PC-3 (cell line): ENCODE results near the gene DSCAM.

Experiments used
- CTCF ChIP-seq: fragments of 300-600 bp; sonication (generic); conservative IDR thresholded peaks from 2 replicates; pipeline ENCODE4 v1.5.1; 2017; ENCODE audit warnings: antibody characterized with exemption, low read depth, mild to moderate bottlenecking, low read length
- EZH2 ChIP-seq: fragments of 300-600 bp; sonication (generic); IDR thresholded peaks from one replicate; pipeline ENCODE4 v1.6.1; 2017; ENCODE audit warnings: antibody characterized with exemption, mild to moderate bottlenecking, low read length; ENCODE audit not compliant: unreplicated experiment
- EZH2phosphoT487 ChIP-seq: fragments of 300-600 bp; sonication (generic); IDR thresholded peaks from 2 replicates; pipeline ENCODE4 v1.6.1; 2018; ENCODE audit warnings: mild to moderate bottlenecking, antibody characterized with exemption, low read length, borderline replicate concordance

- TF ChIP-seq EZH2phosphoT487 = no peak
- TF ChIP-seq CTCF = no peak
- no peak for TF ChIP-seq EZH2
Measured at GRCh38 chr21:40291560-40291959, 555.4 kb downstream of the DSCAM start.
